NCI-H1105 (cell line): ENCODE results near the gene XPO5.
"Not testable (repeated sequence)": the region's sequence is repeated elsewhere in the genome, so short reads cannot be mapped to it uniquely, and the experiment has no call there.

ENCODE experiments used
- DNase-seq: peaks from one replicate; lab custom pipeline; 2025; lab: John Stamatoyannopoulos, UW

XPO5 gene

GRCh38 chr6:43575772-43576551 is at the start of gene XPO5, which contains the start of gene POLH:
Gene XPO5, minus strand, starts transcription at chr6:43576038. Its CDS starts 174 bp downstream, at chr6:43575864.
Gene POLH, plus strand, starts transcription at chr6:43576185. Its CDS starts 6,135 bp downstream, at chr6:43582320.
- DNase-seq = peak; percentile 94

GRCh38 chr6:43625393-43625992 is 49.7 kb upstream of the XPO5 start:
- no peak for DNase-seq

- no peak for DNase-seq
These were observed 49.0 kb upstream of the XPO5 start for GRCh38 chr6:43624786-43625288.

- DNase-seq = no peak
These were observed 48.3 kb upstream of the XPO5 start for GRCh38 chr6:43623880-43624785.

GRCh38 chr6:43622541-43622940 is 46.7 kb upstream of the XPO5 start:
- no peak for DNase-seq

GRCh38 chr6:43621836-43622180 is 46.0 kb upstream of the XPO5 start:
- no peak for DNase-seq

GRCh38 chr6:43621078-43621835 is 45.4 kb upstream of the XPO5 start:
- DNase-seq = no peak

- no peak for DNase-seq
These were observed 41.1 kb upstream of the XPO5 start for GRCh38 chr6:43616725-43617472.

- DNase-seq = no peak
These were observed 38.5 kb upstream of the XPO5 start for GRCh38 chr6:43614396-43614730.

- DNase-seq = no peak
These were observed 38.0 kb upstream of the XPO5 start for GRCh38 chr6:43613721-43614395.

- no peak for DNase-seq
These were observed 34.6 kb upstream of the XPO5 start for GRCh38 chr6:43610431-43610830.

- DNase-seq = no peak
These were observed 33.6 kb upstream of the XPO5 start for GRCh38 chr6:43609402-43609801.

GRCh38 chr6:43608807-43609206 is 33.0 kb upstream of the XPO5 start:
- no peak for DNase-seq

- DNase-seq = peak; percentile 70
These were observed 32.5 kb upstream of the XPO5 start for GRCh38 chr6:43608310-43608763.

GRCh38 chr6:43606019-43606418 is 30.2 kb upstream of the XPO5 start:
- DNase-seq = no peak

GRCh38 chr6:43604174-43604573 is 28.3 kb upstream of the XPO5 start:
- DNase-seq = no peak

GRCh38 chr6:43600595-43600994 is 24.8 kb upstream of the XPO5 start:
- no peak for DNase-seq

- DNase-seq = no peak
These were observed 18.1 kb upstream of the XPO5 start for GRCh38 chr6:43593938-43594337.

GRCh38 chr6:43589564-43589963 is 13.7 kb upstream of the XPO5 start:
- not testable (repeated sequence) for DNase-seq

GRCh38 chr6:43588194-43588593 is 12.4 kb upstream of the XPO5 start:
- DNase-seq = no peak
